Posterior vena cava (tissue), 2 donors: ENCODE measurements around the gene JTB. TPM values are rescaled to one million over a fixed set of nuclear protein-coding genes. Genes with fewer than 3 reads are reported as not detected.
"Not testable (repeated sequence)": the region's sequence is repeated elsewhere in the genome, so short reads cannot be mapped to it uniquely, and the experiment has no call there.

Experiments
- DNase-seq: peaks from one replicate; pipeline ENCODE4 v3.0.0-alpha.2; 2020; ENCODE audit warnings: low spot score
- intact Hi-C, 2 donors: fragments of 100-400 bp; cut with DNase I; formaldehyde crosslinking; loops; one replicate each; pipeline versions ENCODE4 v1.14.1 to v1.14.2; 2022 to 2023
- long read RNA-seq, 2 donors: library from polyadenylated mRNA; unstranded; transcript quantifications; one replicate each; pipeline ENCODE4 v2.0.0, GENCODE V29; 2020 to 2021
- total RNA-seq, 2 donors: library from RNA; stranded (reverse); fragmentation: NEBNext Ultra II Directional; extraction: Animal tissue kit (Norgen Biotek cat#: 25700); gene quantifications; one replicate each; pipeline ENCODE4 v1.2.1, GENCODE V29; 2021
- donor health status: DM: yes; HTN: yes; CAD: no.
- donor health status: DM: yes; HTN: yes; CAD: no.

JTB gene
- total RNA-seq: 10 to 100 TPM; 77.5 to 78.2 TPM
- long read RNA-seq, donor 1, transcript JTB-201 (5 exons, 1,287 nt): major isoform, 25 of 26 reads
- long read RNA-seq, donor 1, partial matches to known transcripts: 0 of 26 reads
- long read RNA-seq, donor 1, other reads (novel, unspliced or antisense): 0 of 26 reads
- long read RNA-seq, donor 2, transcript JTB-203 (4 exons, 1,216 nt): minor isoform, 6 of 167 reads
- long read RNA-seq, donor 2, transcript JTB-201 (5 exons, 1,287 nt): major isoform, 145 of 167 reads
- long read RNA-seq, donor 2, partial matches to known transcripts: 3 of 167 reads
- long read RNA-seq, donor 2, other reads (novel, unspliced or antisense): 12 of 167 reads

DNA sequence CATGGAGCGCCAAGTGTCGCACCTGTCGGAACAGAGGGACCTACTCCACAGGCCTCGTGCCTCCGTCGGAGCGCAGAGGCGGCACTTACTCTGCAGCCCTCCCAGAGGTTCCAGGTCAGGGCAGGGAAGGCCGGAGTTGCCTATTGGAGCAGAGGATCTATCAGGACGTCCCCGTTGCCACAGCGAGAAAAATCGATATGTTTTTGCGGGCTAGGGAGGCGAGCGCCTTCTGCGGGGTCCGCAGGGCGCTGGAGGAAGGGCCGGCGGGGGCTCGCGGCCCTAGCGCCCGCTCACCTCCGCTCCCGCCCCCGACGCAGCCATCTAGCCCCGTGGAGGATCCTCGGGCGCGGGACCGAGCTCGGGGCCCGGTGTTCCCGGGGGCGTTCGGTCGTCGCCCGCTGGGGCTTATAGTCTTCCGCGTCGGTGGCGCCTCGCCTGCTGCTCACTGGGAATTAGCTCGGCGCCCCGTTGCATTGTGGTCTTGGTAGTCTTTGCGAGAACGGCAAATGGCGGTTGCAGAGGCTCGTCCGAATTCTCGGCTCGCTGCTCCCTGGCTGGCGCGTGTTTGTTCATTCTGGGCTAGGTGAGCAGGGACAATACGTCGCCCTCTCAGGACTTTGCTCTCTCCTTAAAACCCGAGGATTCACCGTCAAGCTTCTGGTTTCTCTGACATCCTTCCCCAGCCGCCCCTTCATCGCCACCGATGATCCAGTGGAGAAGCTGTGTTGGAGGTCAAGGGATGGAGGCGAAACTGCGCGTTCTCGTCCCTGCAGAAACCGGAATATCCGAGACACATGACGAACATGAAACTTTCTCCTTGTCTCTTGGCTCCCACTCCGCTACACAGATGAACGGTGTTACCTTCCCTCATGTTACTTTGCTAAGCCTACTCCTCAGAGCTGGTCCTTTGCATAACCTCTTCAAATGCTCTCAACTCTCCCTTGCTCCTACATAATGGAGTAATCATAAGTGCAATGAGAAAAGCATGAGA is at the start of gene JTB:
Gene JTB, minus strand, starts transcription at position 425 of the 991 bp plus-strand sequence. Its CDS starts 422 bp downstream, at position 3.
- DNase-seq: peak; percentile 97
- intact Hi-C loops: no loop called here

DNA sequence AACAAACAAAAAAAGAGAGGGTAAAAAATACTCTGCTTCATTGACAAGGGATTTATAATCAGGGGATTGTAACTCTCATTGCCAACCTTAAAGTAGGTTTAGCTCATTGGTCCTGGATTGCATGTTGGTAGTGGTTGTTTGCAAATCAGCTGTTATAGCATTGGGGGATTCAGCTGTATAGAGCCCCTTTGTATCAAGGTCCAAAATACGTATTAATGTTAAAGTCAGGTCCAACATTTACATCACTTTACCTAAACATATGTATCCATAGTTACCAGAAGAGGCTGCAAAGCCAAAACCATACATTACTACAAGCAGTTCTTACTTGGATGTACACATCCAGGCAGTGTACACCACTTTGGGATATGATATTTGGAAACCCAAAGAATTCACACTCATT is 42.5 kb upstream of the JTB start:
- intact Hi-C loops: no loop called here
- DNase-seq: no peak

DNA sequence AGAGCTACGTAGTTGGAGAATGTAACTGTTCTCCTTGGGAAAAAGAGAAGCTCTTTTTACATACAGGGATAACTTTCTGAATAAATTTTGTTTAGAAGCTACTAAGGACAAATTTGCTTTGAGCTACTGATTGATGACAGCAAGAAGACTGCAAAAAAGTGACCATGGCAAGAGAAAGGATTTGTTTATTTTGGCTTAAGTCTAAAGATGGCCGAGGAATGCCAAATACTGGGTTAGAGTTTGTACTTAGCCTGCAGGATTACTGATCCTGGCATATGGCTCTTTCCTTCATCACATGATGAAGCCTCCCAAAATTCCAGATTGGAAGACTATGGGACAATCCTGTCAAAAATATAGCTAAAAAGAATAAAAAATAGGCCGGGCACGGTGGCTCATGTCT is 41.8 kb upstream of the JTB start:
- intact Hi-C loops: no loop called here

DNA sequence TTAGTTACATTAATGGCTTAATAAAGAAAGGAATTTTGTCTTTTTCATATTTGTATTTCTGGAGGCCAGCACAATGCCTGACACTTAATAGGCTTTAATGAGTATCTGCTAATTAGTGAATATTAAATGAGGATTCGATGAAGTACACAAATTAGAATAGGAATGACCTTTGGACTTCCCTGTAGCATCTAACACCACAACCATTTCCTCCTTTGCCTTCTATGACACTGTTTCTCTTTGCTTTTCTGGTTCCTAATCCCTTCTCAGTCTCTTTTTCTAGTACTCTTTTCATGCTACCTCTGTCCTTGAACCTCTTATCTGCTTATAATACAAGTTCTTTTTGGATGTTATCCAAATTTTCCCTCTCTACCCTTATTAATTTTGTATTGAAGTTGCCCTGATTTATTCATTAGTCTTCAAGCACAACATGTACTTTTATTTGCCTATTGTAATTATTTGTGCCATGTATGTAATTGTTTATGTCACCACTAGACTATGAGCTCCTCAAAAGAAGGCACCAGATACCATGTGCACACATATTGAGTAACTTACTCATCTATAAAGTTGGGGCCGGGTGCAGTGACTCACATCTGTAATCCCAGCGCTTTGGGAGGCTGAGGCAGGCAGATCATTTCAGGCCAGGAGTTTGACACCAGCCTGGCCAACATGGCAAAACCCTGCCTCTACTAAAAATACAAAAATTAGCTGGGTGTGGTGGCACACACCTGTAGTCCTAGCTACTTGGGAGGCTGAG is 36.9 kb upstream of the JTB start:
- DNase-seq: no peak
- intact Hi-C loops: no loop called here

More for the DNA sequence above, 41.8 kb upstream of the JTB start:
- DNase-seq: no peak

DNA sequence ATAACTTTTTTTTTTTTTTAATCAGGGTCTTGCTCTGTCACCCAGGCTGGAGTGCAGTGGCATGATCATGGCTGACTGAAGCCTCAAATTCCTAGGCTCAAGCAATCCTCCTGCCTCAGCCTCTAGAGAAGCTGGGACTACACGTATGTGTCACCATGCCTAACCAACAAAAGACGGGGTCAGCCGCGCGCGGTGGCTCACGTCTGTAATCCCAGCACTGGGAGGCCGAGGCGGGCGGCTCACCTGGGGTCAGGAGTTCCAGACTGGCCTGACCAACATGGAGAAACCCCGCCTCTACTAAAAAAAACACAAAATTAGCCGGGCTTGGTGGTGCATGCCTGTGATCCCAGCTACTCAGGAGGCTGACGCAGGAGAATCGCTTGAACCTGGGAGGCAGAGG is 35.1 kb upstream of the JTB start:
- DNase-seq, intact Hi-C loops: not testable (repeated sequence)

DNA sequence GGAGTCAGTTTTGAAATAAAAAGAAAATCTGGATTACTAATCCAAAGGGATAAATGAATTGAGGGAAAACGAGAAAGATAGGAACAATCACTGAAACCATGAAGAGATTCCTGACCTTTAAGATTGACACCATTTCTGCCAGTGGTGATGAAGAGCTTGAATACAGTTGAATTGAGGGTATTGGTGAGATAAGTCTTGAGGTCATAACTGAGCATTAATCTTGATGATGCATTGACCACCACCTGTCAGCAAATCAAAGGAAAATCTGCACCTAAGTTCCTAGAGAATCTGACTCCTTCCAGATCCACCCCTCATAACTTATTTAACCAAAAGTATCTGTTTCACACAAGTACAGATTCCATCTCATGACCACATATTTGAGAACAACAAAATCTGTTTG is 34.7 kb upstream of the JTB start:
- intact Hi-C loops: no loop called here
- no peak for DNase-seq

DNA sequence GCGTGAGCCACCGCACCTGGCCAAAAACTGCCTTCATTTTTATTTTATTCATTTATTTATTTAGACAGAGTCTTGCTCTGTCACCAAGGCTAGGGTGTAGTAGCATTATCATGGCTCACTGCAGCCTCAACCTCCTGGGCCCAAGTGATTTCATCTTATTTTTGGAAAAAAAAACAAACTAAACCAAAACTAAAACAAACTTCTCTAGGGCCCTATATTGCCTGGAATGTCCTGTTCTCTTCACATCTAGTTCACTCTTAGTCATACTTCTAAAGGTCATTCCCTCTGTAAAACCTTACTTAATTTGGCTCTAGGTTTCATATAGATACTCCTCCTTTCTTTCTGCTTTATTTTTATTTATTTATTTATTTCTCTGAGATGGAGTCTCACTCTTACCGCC is 28.7 kb upstream of the JTB start:
- no peak for DNase-seq
- intact Hi-C loops: no loop called here

DNA sequence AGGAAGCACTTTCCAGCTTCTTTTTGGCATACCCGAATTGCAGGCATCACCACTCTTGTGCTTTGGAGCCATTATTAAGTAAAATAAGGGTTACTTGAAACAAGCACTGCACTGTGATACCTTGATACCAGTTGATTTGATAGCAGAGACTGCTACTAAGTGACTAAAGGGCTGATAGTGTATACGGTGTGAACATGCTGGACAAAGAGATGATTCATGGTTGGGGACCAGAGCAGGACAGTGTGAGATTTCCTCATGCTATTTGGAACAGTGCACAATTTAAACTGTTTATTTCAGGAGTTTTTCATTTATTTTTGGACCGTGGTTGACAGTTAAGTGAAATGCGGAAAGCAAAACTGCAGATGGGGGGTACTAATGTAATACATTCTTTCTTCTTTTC is 22.9 kb upstream of the JTB start:
- intact Hi-C loops: no loop called here
- no peak for DNase-seq

DNA sequence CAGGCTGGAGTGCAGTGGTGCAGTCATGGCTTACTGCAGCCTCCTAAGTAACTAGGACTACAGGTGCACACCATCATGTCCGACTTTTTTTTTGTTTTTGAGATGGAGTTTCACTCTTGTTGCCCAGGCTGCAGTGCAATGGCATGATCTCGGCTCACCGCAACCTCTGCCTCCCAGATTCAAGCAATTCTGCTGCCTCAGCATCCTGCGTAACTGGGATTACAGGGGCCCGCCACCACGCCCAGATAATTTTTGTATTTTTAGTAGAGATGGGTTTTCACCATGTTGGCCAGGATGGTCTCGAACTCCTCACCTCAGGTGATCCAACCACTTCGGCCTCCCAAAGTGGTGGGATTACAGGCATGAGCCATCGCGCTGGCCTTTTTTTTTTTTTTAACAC is 19.4 kb upstream of the JTB start:
- intact Hi-C loops: loop anchor here in 1 of 2 donors (10.0 kb wide), 1 partner anchor 178 kb away; no protein-coding TSS in a partner anchor
- not testable (repeated sequence) for DNase-seq

DNA sequence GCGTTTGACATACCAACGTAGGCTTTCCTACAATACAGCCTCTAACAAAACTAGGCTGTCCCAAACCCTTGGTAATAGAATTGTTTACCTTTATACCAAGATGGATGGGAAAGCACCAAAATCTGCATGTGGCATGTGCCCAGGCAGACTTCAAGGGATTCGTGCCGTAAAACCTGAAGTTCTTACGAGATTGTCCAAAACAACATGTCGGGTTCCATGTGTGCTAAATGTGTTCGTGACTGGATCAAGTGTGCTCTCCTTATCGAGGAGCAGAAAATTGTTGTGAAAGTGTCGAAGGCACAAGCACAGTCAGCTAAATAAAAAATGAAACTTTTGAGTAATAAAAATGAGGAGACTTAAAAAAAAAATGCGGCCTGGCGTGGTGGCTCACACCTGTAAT is 18.2 kb upstream of the JTB start:
- no peak for DNase-seq
- intact Hi-C loops: loop anchor here in 1 of 2 donors (10.0 kb wide), 1 partner anchor 179 kb away; no protein-coding TSS in a partner anchor

DNA sequence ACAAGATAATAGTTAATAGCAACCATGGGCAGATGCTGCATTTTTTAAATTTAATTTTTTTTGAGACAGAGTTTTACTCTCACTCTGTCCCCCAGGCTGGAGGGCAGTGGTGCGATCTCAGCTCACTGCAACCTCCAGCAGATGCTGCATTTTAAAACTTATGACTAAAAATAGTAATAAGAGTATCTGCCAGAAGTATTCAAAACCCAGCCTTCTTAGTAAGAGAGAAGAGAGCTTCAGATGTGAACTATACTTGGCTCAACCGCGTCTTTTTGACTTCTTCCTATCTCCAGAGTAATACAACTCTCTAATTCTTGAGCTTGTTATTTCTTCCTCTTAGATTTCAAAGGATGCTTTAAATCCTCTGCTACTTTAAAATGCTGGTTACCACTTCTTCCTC is 17.7 kb upstream of the JTB start:
- DNase-seq: no peak
- intact Hi-C loops: loop anchor here in 1 of 2 donors (10.0 kb wide), 1 partner anchor 180 kb away; no protein-coding TSS in a partner anchor

DNA sequence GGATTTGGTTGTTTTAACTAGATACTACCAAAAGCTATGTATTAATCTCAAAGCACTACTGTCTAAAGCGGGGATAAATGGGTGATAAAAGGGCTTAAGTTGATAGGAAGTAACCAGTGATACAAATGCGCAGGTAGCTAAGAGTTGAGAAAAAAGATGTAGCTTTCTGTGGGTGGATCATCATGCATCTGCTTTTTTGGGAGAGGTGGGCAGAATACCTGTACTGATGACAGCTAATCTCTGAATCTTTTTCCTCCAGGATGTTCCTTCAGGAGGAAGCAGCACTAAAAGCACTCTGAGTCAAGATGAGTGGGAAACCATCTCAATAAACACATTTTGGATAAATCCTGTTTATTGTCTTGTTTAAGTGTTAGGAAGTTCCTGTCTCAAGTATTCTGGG is 14.3 kb upstream of the JTB start:
- DNase-seq: no peak
- intact Hi-C loops: loop anchor here in 1 of 2 donors (10.0 kb wide), 1 partner anchor 183 kb away; no protein-coding TSS in a partner anchor

DNA sequence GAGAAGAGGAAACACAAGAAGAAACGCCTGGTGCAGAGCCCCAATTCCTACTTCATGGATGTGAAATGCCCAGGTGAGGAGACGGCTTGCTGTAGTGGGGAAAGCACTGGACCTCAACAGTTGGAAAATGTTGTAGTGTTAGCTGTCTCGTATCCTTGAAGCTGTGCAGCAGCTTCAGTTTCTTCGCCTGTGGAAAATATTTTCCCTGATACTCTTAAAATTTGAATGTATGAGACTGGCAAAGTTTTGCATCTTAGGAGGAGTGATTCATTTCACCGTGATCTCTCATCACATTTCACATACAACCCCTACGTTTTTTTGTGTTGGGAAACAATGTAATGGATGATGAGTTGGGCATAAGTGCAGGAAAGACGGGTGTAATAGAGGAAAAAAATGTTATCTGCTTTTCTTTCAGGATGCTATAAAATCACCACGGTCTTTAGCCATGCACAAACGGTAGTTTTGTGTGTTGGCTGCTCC is 13.7 kb upstream of the JTB start:
- no peak for DNase-seq

DNA sequence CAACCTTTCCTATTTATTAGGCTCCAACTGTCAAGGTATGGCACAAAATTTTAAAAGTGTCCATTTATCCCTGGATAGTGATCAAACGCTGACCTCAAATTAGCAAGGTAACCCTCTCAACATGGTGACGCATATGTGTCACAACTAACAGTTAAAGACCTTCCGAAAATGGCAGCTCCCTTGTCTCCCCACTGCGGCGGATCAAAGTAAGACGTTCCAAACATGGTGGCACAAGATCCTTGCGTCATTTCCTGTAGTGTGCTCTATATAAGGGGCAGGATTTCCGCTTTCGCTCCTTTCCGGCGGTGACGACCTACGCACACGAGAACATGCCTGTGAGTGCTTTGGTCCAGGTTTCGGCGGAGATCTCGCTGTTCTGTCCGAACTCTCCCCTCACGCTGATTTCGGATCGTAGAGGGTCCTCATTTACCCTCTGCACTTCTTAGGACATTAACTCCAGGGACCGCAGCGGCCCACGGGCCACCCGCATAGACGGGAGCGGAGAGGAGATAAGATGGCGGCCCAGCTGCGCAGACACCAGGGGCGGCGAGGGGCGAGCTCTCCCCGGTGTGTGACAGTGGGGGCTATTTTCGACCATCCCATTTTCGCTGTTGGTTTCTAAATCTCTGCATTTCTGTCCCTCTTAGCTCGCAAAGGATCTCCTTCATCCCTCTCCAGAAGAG is 13.1 kb upstream of the JTB start, which contains the start of gene RPS27:
Gene RPS27, plus strand, starts transcription at position 295 of the 683 bp plus-strand sequence. Its CDS starts 35 bp downstream, at position 330.
- peak; percentile 93 for DNase-seq
- intact Hi-C loops: loop anchor here in 1 of 2 donors (10.0 kb wide), 1 partner anchor 184 kb away; no protein-coding TSS in a partner anchor

More for the DNA sequence above, 13.7 kb upstream of the JTB start:
- intact Hi-C loops: loop anchor here in 1 of 2 donors (10.0 kb wide), 1 partner anchor 184 kb away; no protein-coding TSS in a partner anchor

DNA sequence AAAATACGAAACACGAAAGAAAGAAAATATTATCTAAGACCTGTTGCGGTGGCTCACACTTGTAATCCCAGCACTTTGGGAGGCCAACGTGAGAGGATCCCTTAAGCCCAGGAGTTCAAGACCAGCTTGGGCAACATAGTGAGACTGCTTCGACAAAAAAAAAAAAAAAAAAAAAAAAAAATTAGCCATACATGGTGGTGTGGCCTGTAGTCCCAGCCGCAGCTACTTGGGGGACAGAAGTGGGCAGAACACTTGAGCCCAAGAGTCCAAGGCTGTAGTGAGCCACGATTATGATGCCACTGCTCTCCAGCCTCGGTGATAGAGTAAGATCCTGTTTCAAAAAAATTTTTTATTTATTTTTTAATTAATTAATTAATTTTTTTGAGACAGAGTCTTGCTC is 10.1 kb upstream of the JTB start:
- DNase-seq: no peak
- intact Hi-C loops: loop anchor here (5.0 to 10.0 kb wide), 3 partner anchors 190 to 303 kb away; no protein-coding TSS in a partner anchor

DNA sequence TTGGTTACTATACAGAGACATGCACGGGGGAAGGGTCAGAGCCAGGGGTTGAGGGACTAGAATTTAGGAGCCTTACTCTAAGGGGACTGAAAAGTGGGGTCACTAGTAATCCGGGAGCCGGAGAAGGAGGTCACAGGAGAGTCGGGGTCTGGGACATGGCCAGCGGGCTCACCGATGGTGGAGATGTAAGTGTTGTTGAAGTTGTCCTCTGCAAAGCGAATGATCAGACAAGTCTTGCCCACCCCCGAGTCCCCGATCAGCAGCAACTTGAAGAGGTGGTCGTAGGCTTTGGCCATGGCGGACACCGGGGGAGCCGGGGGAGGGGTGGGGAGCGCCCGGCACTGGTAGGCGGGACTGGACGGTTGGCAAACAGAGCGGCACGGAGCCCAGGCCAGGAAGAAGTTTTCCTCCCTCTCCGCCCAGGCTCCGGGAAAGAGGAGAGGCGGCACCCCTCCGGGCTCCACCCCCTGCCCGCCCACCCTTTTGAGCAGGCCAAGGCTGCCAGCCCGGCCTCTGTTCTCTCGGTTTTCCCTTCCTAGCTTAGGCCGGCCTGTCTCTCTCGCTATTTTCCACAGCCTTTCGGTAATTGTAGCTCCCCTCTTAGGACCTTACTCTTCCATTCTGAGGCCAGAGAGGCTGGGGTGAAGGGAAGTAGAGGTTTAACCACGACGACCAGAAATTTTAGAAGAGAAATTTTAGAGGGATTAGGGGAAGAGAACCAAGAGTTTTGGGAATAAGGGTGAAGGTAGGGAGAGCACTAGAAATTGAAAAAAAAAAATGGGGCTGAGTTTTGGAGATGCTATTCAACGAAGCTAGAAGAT is 8.7 kb upstream of the JTB start, which contains the start of gene RAB13:
Gene RAB13, minus strand, starts transcription at position 399 of the 821 bp plus-strand sequence. Its CDS starts 103 bp downstream, at position 296.
- intact Hi-C loops: loop anchor here (5.0 to 10.0 kb wide), 3 partner anchors 189 to 301 kb away; no protein-coding TSS in a partner anchor
- peak; percentile 96 for DNase-seq

DNA sequence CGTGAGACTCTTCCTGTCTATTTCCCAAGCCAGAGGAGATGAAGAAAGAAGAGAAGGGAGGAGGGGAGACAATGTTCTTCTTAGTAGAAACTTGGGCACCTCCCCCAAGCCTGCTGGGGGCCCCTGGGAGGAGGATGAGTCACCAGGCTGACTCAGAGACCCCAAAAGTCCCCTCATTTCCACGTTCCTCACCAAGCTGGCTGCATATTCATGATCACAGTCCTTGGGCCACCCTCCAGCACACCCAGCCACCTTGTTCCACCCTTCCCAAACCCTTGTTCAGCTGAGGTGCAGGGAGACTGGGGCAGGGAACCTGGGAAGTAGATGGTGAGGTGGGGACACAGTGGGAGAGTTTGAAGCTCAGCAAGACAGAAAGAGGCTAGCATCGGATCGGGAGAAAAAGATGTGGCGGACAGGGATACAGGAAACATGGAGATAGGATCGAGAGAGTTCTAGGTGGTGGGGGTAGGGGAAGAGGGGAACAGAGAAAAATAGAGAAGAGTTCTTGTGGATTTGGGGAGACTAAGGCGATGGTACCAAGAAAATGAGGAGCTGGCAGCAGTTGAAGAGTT is 8.0 kb upstream of the JTB start:
- DNase-seq: peak; percentile 90
- intact Hi-C loops: loop anchor here (5.0 to 10.0 kb wide), 3 partner anchors 188 to 301 kb away; no protein-coding TSS in a partner anchor
